ENCODE results near the gene PDGFRA.
"Not testable (repeated sequence)": the region's sequence is repeated elsewhere in the genome, so short reads cannot be mapped to it uniquely, and the experiment has no call there.

Gene PDGFRA

DNA sequence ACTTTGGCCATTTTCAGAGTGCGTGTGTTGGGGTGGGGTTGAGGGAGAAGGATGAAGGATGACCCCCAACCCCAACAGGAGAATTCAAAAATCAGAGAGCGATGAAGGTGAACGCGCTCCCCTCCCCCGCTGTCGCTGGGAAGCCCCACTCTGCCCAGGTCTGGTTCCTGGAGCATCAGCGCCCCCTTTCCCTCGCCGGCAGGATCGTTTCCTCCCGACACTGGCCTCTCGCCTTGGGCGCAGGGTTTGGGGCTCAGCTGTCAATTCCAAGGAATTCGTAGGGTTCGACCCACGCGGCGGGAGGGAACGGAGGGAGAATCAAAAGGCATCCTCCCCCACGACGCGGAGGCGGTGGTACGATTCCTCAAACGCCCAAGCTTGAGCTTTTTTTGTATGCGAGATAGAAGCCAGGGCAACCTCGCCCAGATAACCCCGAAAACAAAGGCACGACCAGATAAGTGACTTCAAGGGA is 1.0 kb upstream of the PDGFRA start:
- no peak for FAIRE-seq

- FAIRE-seq, result no peak
These were observed 547 bp upstream of the PDGFRA start for GRCh38 chr4:54228546-54228945.

DNA sequence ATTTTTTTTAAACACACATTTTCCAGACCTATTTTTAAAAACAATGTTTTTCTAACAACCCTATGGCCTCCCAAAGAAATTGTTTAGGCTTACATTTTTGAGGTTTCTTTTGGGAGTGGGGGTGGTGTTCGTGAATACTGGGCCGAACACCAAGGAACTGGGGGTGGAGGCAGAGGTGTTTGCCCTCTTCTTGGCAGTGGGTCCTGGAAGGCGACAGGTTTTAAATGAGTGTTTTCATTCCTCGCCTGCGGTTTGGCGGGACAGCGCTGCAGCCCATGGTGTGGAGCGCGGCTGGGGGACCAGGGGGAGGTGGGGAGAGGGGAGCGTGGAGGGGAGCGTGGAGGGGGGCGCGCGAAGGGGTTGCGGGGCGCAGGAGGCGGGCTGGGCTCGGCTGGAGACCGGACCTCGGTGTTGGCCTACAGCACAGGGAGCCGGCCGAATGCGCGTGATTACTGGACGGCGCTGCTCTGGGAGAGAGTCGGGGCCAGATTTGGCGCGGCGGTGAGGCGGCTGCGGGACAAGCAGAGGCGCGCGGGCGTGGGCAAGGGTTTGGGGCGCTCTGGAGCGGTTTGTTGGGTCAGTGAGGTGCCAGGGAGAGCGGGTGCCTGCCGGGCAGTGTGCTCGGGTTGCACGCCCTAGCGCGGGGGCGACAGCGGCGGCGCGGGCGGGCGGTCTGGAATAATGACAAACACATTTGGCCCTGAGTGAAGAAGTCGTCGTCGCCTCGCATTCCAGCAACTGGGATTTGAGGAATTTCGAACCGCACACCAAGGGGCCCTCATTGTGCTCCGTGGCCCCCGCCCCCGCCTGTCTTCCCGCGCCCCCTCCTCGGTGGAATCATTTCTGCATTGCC is 764 bp downstream of the PDGFRA start:
- no peak for FAIRE-seq

- no peak for FAIRE-seq
These were observed 1.7 kb downstream of the PDGFRA start for GRCh38 chr4:54230484-54231418.

DNA sequence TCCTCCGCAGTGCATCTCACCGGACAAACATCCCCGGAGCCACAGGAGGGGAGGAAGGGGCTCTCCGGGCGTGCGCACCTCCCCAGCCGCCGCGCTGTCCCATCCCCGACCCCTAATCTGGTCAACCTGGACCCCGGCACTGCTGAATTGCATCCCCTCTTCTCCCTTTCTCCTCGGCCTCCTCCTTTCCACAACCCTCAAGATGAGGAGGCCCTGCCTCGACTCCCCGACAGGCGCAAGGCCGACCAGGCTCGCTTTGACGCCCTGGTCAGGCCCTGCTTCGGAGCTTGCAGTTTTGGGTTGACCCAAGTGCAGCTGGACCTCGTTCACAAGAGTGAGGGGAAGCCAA is 2.3 kb downstream of the PDGFRA start:
- FAIRE-seq, result no peak

GRCh38 chr4:54231768-54232688 is 2.9 kb downstream of the PDGFRA start:
- no peak for FAIRE-seq

- no peak for FAIRE-seq
These were observed 4.2 kb downstream of the PDGFRA start for GRCh38 chr4:54233277-54233696.

- FAIRE-seq, result peak; percentile 92
These were observed 4.8 kb downstream of the PDGFRA start for GRCh38 chr4:54233697-54234496.

- FAIRE-seq, result no peak
These were observed 5.6 kb downstream of the PDGFRA start for GRCh38 chr4:54234497-54235205.

DNA sequence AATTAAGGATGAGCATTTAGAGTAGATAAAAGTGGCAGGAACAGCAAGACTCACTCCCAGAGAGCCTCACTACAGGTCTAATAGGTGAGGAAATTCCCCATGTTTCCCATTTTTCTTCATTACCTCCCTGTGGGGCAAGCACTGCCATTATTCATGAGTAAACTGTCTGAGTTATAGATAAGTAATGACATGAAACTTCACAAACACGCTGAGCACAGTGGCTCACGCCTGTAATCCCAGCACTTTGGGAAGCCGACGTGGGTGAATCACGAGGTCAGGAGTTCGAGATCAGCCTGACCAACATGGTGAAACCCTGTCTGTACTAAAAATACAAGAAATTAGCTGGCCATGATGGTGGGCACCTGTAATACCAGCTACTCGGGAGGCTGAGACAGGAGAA is 7.2 kb downstream of the PDGFRA start:
- not testable (repeated sequence) for FAIRE-seq

- FAIRE-seq, result no peak
These were observed 8.7 kb downstream of the PDGFRA start for GRCh38 chr4:54237770-54238169.

GRCh38 chr4:54238389-54238788 is 9.3 kb downstream of the PDGFRA start:
- no peak for FAIRE-seq

GRCh38 chr4:54241268-54241823 is 12.3 kb downstream of the PDGFRA start:
- FAIRE-seq, result peak; percentile 67

- FAIRE-seq, result not testable (repeated sequence)
These were observed 14.4 kb downstream of the PDGFRA start for GRCh38 chr4:54243541-54243940.

GRCh38 chr4:54252312-54252711 is 23.2 kb downstream of the PDGFRA start:
- not testable (repeated sequence) for FAIRE-seq

- FAIRE-seq, result no peak
These were observed 25.2 kb downstream of the PDGFRA start for GRCh38 chr4:54254116-54254914.

DNA sequence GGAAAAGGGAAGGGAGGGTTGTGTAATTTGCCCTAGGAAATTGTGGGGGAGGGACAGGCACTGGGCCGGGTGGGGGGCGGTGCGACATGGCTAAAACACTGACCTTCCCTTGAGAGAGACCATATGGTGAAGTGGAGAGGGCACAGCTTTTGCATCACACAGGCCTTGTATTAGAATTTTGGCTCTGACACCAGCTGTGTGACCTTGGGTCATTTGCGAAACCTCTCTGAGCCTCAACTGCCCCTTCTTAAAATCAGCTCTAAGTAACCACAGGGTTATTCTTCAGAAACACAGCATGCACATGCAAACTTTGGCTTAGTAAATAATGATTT is 25.8 kb downstream of the PDGFRA start:
- FAIRE-seq, result no peak

DNA sequence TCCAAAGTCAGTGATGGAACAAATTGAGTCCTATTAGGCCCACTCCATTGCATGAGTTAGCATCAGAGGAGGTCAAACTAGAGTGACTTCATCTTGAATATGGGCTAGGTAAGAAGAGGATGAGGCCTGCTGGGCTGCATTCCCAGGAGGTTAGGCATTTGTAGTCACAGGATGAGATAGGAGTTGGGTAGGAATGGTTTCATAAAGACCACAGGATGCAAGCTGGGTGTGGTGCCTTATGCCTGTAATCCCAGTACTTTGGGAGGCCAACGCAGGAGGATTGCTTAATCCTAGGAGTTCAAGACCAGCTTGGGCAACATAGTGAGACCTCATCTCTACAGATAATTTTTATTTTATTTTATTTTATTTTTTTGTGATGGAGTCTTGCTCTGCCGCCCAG is 26.8 kb downstream of the PDGFRA start:
- FAIRE-seq, result no peak

GRCh38 chr4:54256491-54257486 is 27.7 kb downstream of the PDGFRA start:
- no peak for FAIRE-seq

Data from G401.6 (cell line).